B cell (primary cell): ENCODE data around the gene THSD7B. TPM values are rescaled to one million over a fixed set of nuclear protein-coding genes. Genes with fewer than 3 reads are reported as not detected.

Source experiments
- ATAC-seq: fragments of 200-7000 bp; cut with Tn5 transposase; one replicate; pipeline ENCODE4 v1.10.0; 2021; ENCODE audit warnings: low read depth, mild to moderate bottlenecking, moderate number of reproducible peaks, moderate library complexity
- CTCF ChIA-PET: fragments of 350-600 bp; sonication (Branson Sonifier 250); formaldehyde crosslinking; loops from one replicate; lab custom pipeline; 2021; ENCODE audit warnings: antibody characterized with exemption, inconsistent platforms; lab: Charles Lee
- POLR2A ChIA-PET: fragments of 350-600 bp; sonication (Branson Sonifier 250); formaldehyde crosslinking; loops from one replicate; lab custom pipeline; 2021; ENCODE audit warnings: antibody characterized with exemption; lab: Charles Lee
- DNase-seq: peaks from one replicate; pipeline ENCODE4 v3.0.0; 2013
- H2AFZ ChIP-seq: 2 replicates; pipeline ENCODE4 v1.6.1; 2012; ENCODE audit warnings: mild to moderate bottlenecking, low read depth, low read length; ENCODE audit not compliant: insufficient read depth, poor library complexity, severe bottlenecking
- H3K27ac ChIP-seq, 2 donors: 1 replicate in 1 of 2; 2 replicates in 1 of 2; pipeline ENCODE4 v1.5.1; 2012 to 2013; ENCODE audit warnings: low read length in 2 of 2, mild to moderate bottlenecking in 2 of 2, moderate library complexity in 1 of 2
- H3K27me3 ChIP-seq, 4 experiments: fragments of 200-600 bp in 1 of 4; sonication (generic) in 1 of 4; replicated peaks in 1 of 4; 1 replicate in 2 of 4; 2 replicates in 2 of 4; pipeline versions ENCODE4 v1.6.1 to v1.7.0; 2013 to 2016; ENCODE audit warnings: low read length in 3 of 4, mild to moderate bottlenecking in 2 of 4, mixed read lengths in 1 of 4, moderate library complexity in 1 of 4; ENCODE audit not compliant: insufficient read depth in 4 of 4, control insufficient read depth in 3 of 4; ENCODE audit errors: control extremely low read depth in 1 of 4
- H3K36me3 ChIP-seq, 2 experiments: replicated peaks in 1 of 2; 1 replicate in 1 of 2; 2 replicates in 1 of 2; pipeline versions ENCODE4 v1.6.1 to v1.7.1; 2013; ENCODE audit warnings: low read length in 1 of 2; ENCODE audit not compliant: insufficient read depth in 2 of 2, control insufficient read depth in 1 of 2; ENCODE audit errors: control extremely low read depth in 1 of 2, extremely low read depth in 1 of 2
- H3K4me1 ChIP-seq, 2 donors: fragments of 200-600 bp in 1 of 2; sonication (generic) in 1 of 2; 1 replicate in 1 of 2; 2 replicates in 1 of 2; pipeline versions ENCODE4 v1.5.1 to v1.6.1; 2013 to 2017; ENCODE audit warnings: low read length in 2 of 2; ENCODE audit not compliant: control insufficient read depth in 2 of 2, insufficient read depth in 2 of 2
- H3K4me2 ChIP-seq: replicated peaks from 2 replicates; pipeline ENCODE3; 2012; ENCODE audit warnings: mild to moderate bottlenecking, low read depth, low read length; ENCODE audit not compliant: poor library complexity, severe bottlenecking
- H3K4me3 ChIP-seq, 5 experiments: fragments of 200-600 bp in 1 of 5; sonication (generic) in 1 of 5; 1 replicate in 3 of 5; 2 replicates in 2 of 5; pipeline versions ENCODE4 v1.5.1 to v1.7.0; 2011 to 2016; ENCODE audit warnings: low read length in 4 of 5, mild to moderate bottlenecking in 4 of 5, low read depth in 2 of 5, control low read depth in 1 of 5, moderate library complexity in 1 of 5; ENCODE audit not compliant: insufficient read depth in 1 of 5; ENCODE audit errors: control extremely low read depth in 1 of 5, extremely low read depth in 1 of 5
- H3K79me2 ChIP-seq: fragments of 200-600 bp; sonication (generic); one replicate; pipeline ENCODE4 v1.6.0; 2016; ENCODE audit warnings: low read length; ENCODE audit not compliant: control insufficient read depth, insufficient read depth
- H3K9ac ChIP-seq: fragments of 200-600 bp; sonication (generic); 2 replicates; pipeline ENCODE4 v1.6.1; 2017; ENCODE audit warnings: mild to moderate bottlenecking, low read length, moderate library complexity
- H3K9me3 ChIP-seq, 3 donors: one replicate each; pipeline versions ENCODE4 v1.6.1 to v1.7.1; 2013; ENCODE audit warnings: low read length in 2 of 3; ENCODE audit not compliant: control insufficient read depth in 2 of 3, insufficient read depth in 1 of 3; ENCODE audit errors: control extremely low read depth in 1 of 3
- H4K20me1 ChIP-seq: 2 replicates; pipeline ENCODE4 v1.6.0; 2012; ENCODE audit warnings: mild to moderate bottlenecking, low read length; ENCODE audit not compliant: insufficient read depth, control insufficient read depth, poor library complexity, severe bottlenecking
- H3K27ac Mint-ChIP-seq: one replicate; pipeline ENCODE4 v1.8.0; 2021; ENCODE audit warnings: mixed read lengths
- H3K27me3 Mint-ChIP-seq: one replicate; pipeline ENCODE4 v1.8.0; 2021; ENCODE audit warnings: mixed read lengths
- H3K4me1 Mint-ChIP-seq: one replicate; pipeline ENCODE4 v1.8.0; 2021; ENCODE audit warnings: mixed read lengths
- H3K4me3 Mint-ChIP-seq: one replicate; pipeline ENCODE4 v1.8.0; 2021; ENCODE audit warnings: mixed read lengths
- H3K9me3 Mint-ChIP-seq: one replicate; pipeline ENCODE4 v1.8.0; 2022; ENCODE audit warnings: mixed read lengths; ENCODE audit not compliant: insufficient read depth
- CTCF ChIP-seq: fragments of 200-600 bp; IDR thresholded peaks from one replicate; pipeline ENCODE4 v1.8.0; 2022; ENCODE audit warnings: antibody characterized with exemption, mild to moderate bottlenecking
- EZH2 ChIP-seq: IDR thresholded peaks from 2 replicates; pipeline ENCODE4 v1.6.1; 2012; ENCODE audit warnings: borderline replicate concordance, low read depth, mild to moderate bottlenecking, moderate library complexity, low read length; ENCODE audit not compliant: insufficient read depth, poor library complexity, severe bottlenecking
- WGBS: methylation state at CpG from one replicate; pipeline ENCODE4 v1.1.5; 2013; ENCODE audit warnings: missing lambda C conversion rate; ENCODE audit not compliant: insufficient coverage; 5-methylcytosine and 5-hydroxymethylcytosine counted together
- intact Hi-C: fragments of 100-400 bp; cut with micrococcal nuclease; formaldehyde crosslinking; loops from one replicate; pipeline ENCODE4 v1.10.0; 2022
- polyA plus RNA-seq: library from polyadenylated mRNA; depleted of rRNA; stranded (reverse); fragments of >200 nt; gene quantifications from 2 replicates; pipeline ENCODE4 v1.2.3, GENCODE V29; 2012
- total RNA-seq, 2 donors: library from RNA; stranded (reverse); fragments of 120-200 nt in 1 of 2; gene quantifications; 1 replicate in 1 of 2; 2 replicates in 1 of 2; pipeline versions ENCODE4 v1.2.3 to v1.2.4, GENCODE V29; 2013 to 2022

THSD7B gene
- total and polyA plus RNA-seq, 2 donors (not counting 1 experiment from before 2014, with no cell fraction given): 0.76 TPM; not detected in 1

- Mint-ChIP-seq H3K4me3 (no peak overlapping the region), H3K27ac (no peak overlapping the region), H3K27me3 (peaks cover 4% of the 10 kb centered on the region), H3K4me1 (no peaks in the 10 kb centered on the region), H3K9me3 (no peaks in the 10 kb centered on the region)
- Histone ChIP-seq H3K4me1 (no peaks in the 10 kb centered on the region), H3K4me2 (no peak overlapping the region), H3K36me3 (no peaks in the 10 kb centered on the region), H3K4me3 (no peak overlapping the region), H2AFZ (no peak overlapping the region), H4K20me1 (no peaks in the 10 kb centered on the region), H3K79me2 (no peaks in the 10 kb centered on the region), H3K27ac (no peak overlapping the region), H3K9ac (no peak overlapping the region), H3K9me3 (no peaks in the 10 kb centered on the region), H3K27me3 (no peaks in the 10 kb centered on the region)
- ChIA-PET POLR2A (no interaction called here), CTCF (no interaction called here)
- TF ChIP-seq CTCF: no peak
- TF ChIP-seq EZH2: no peak
- DNase-seq: no peak
- WGBS: 93% methylated on average over 7 of the region's 7 CpGs
- ATAC-seq: no peak
- intact Hi-C loops: no loop called here
Observed at GRCh38 chr2:136823291-136823690, 57.9 kb downstream of the THSD7B start.

GRCh38 chr2:136828162-136828561 is 62.8 kb downstream of the THSD7B start:
- ATAC-seq: no peak
- Histone ChIP-seq H3K9ac (no peak overlapping the region), H3K4me2 (no peak overlapping the region), H3K36me3 (no peaks in the 10 kb centered on the region), H3K4me1 (no peaks in the 10 kb centered on the region), H3K9me3 (no peaks in the 10 kb centered on the region), H3K27me3 (no peaks in the 10 kb centered on the region), H4K20me1 (no peaks in the 10 kb centered on the region), H2AFZ (no peak overlapping the region), H3K27ac (no peak overlapping the region), H3K79me2 (no peaks in the 10 kb centered on the region), H3K4me3 (no peak overlapping the region)
- H3K27me3 Mint-ChIP-seq: peaks cover 5% of the 10 kb centered on the region
- WGBS: 100% methylated on average over 1 of the region's 1 CpG
- H3K9me3 Mint-ChIP-seq: no peaks in the 10 kb centered on the region
- no peak overlapping the region for H3K27ac Mint-ChIP-seq
- H3K4me1 Mint-ChIP-seq: no peaks in the 10 kb centered on the region
- intact Hi-C loops: no loop called here
- ChIA-PET POLR2A (no interaction called here), CTCF (no interaction called here)
- H3K4me3 Mint-ChIP-seq: no peak overlapping the region
- TF ChIP-seq EZH2 (no peak), CTCF (no peak)
- DNase-seq: no peak
